Measurements from ENCODE around the gene EXOC4. TPM values are rescaled to one million over a fixed set of nuclear protein-coding genes. Genes with fewer than 3 reads are reported as not detected.

The EXOC4 gene
- total RNA-seq, 1 experiment from 2014 or later, result 75.8 TPM

- H4K8ac ChIP-seq (replicated peaks; ENCODE audit: insufficient read length, low read depth, low read length), result no peak overlapping the region
- H3K27me3 ChIP-seq (ENCODE audit: insufficient read depth, low read length), result no peaks in the 10 kb centered on the region
- H3K79me2 ChIP-seq (ENCODE audit: insufficient read depth, low read length), result no peaks in the 10 kb centered on the region
- no peak overlapping the region for H3K9ac ChIP-seq (ENCODE audit: extremely low read depth, insufficient read length, low read length)
- H2BK20ac ChIP-seq (ENCODE audit: low read depth, low read length, poor library complexity, severe bottlenecking), result no peak overlapping the region
- no peak overlapping the region for H3T11ph ChIP-seq (ENCODE audit: low read length)
- H3K14ac ChIP-seq (ENCODE audit: insufficient read depth, low read length), result no peak overlapping the region
- no CpG with 5 or more reads among the region's 3 CpGs for WGBS (ENCODE audit: extremely low coverage, insufficient read length, low lambda C conversion rate)
- no peak overlapping the region for H2BK5ac ChIP-seq (ENCODE audit: insufficient read length, low read length)
- H4K91ac ChIP-seq (ENCODE audit: insufficient read length, low read depth, low read length), result no peak overlapping the region
- H3K23me2 ChIP-seq (ENCODE audit: insufficient read length, low read depth, low read length, poor library complexity, severe bottlenecking), result no peaks in the 10 kb centered on the region
- H3K9me3 Mint-ChIP-seq, result no peaks in the 10 kb centered on the region
- no peak overlapping the region for H2AFZ ChIP-seq (ENCODE audit: low read length)
- no peak overlapping the region for H4K5ac ChIP-seq (ENCODE audit: insufficient read length, low read depth, low read length)
- H3K18ac ChIP-seq (ENCODE audit: insufficient read length, low read depth, low read length), result no peak overlapping the region
- H2BK120ac ChIP-seq (ENCODE audit: low read depth, low read length, poor library complexity, severe bottlenecking), result no peak overlapping the region
- no peak overlapping the region for H2BK15ac ChIP-seq (ENCODE audit: low read depth, low read length)
- no peak overlapping the region for H3K27ac Mint-ChIP-seq
- no peak overlapping the region for H3K23ac ChIP-seq (ENCODE audit: insufficient read length, low read depth, low read length)
- H3K36me3 Mint-ChIP-seq (ENCODE audit: insufficient read depth in 1 of 3, low read depth in 3 of 3), result no peaks in the 10 kb centered on the region
- no peak overlapping the region for H3K4me2 ChIP-seq (ENCODE audit: insufficient read depth, insufficient read length, low read length)
- no peak overlapping the region for H3K27ac ChIP-seq (ENCODE audit: insufficient read length, low read depth, low read length)
- no peaks in the 10 kb centered on the region for H3K79me1 ChIP-seq (ENCODE audit: insufficient read depth, low read depth, low read length, poor library complexity, severe bottlenecking)
- no peaks in the 10 kb centered on the region for H3K9me3 ChIP-seq (ENCODE audit: control insufficient read depth, low read depth, low read length)
- no peak overlapping the region for H3K4ac ChIP-seq (ENCODE audit: low read depth, low read length)
- no peak overlapping the region for H3K4me3 Mint-ChIP-seq
- no peaks in the 10 kb centered on the region for H3K27me3 Mint-ChIP-seq (ENCODE audit: low read depth)
- H2AK5ac ChIP-seq (ENCODE audit: insufficient read length, low read length), result no peak overlapping the region
- peaks cover 4 to 5% of the 10 kb centered on the region in 2 experiments; a peak in 3 of 4 replicates for H3K4me1 Mint-ChIP-seq
- no peak overlapping the region for H2BK12ac ChIP-seq (ENCODE audit: insufficient read length, low read depth, low read length)
- H4K20me1 ChIP-seq (ENCODE audit: control insufficient read depth, insufficient read depth, insufficient read length), result no peaks in the 10 kb centered on the region
- TF ChIP-seq, protein P1, sequence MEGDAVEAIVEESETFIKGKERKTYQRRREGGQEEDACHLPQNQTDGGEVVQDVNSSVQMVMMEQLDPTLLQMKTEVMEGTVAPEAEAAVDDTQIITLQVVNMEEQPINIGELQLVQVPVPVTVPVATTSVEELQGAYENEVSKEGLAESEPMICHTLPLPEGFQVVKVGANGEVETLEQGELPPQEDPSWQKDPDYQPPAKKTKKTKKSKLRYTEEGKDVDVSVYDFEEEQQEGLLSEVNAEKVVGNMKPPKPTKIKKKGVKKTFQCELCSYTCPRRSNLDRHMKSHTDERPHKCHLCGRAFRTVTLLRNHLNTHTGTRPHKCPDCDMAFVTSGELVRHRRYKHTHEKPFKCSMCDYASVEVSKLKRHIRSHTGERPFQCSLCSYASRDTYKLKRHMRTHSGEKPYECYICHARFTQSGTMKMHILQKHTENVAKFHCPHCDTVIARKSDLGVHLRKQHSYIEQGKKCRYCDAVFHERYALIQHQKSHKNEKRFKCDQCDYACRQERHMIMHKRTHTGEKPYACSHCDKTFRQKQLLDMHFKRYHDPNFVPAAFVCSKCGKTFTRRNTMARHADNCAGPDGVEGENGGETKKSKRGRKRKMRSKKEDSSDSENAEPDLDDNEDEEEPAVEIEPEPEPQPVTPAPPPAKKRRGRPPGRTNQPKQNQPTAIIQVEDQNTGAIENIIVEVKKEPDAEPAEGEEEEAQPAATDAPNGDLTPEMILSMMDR (conservative IDR thresholded peaks at IDR 0.05), result no peak
- no peak for DNase-seq
- no peak overlapping the region for H3K56ac ChIP-seq (ENCODE audit: insufficient read length, low read depth, low read length)
- H3K4me1 ChIP-seq (ENCODE audit: insufficient read depth, low read length), result no peaks in the 10 kb centered on the region
Observed at GRCh38 chr7:134058521-134058920, 805.6 kb downstream of the EXOC4 start.
